SK-N-MC (cell line): ENCODE results near the gene DHX9.

Source experiments
- EZH2 ChIP-seq: fragments of 200-600 bp; sonication (generic); IDR thresholded peaks from one replicate; pipeline ENCODE4 v1.6.1; 2017; ENCODE audit warnings: antibody characterized with exemption
- POLR2AphosphoS5 ChIP-seq: IDR thresholded peaks from 2 replicates; pipeline ENCODE4 v1.6.1; 2012; ENCODE audit warnings: mild to moderate bottlenecking, low read depth, low read length, borderline replicate concordance

GRCh38 chr1:182835806-182836205 lies 3.3 kb upstream of the DHX9 start:
- no peak for TF ChIP-seq POLR2AphosphoS5
- no peak for TF ChIP-seq EZH2
